H9 (cell line): ENCODE data around the gene ROR1. TPM values are rescaled to one million over a fixed set of nuclear protein-coding genes. Genes with fewer than 3 reads are reported as not detected.

Experiments
- DNase-seq: peaks from one replicate; pipeline ENCODE4 v3.0.0-alpha.2; 2017
- H2AFZ ChIP-seq: one replicate; pipeline ENCODE4 v1.6.1; 2013; ENCODE audit warnings: mild to moderate bottlenecking, low read length, control low read depth, moderate library complexity
- H2AK5ac ChIP-seq: 2 replicates; pipeline ENCODE4 v1.6.1; 2013; ENCODE audit warnings: low read length, control low read depth, mixed read lengths; ENCODE audit not compliant: insufficient read length
- H2BK120ac ChIP-seq: one replicate; pipeline ENCODE4 v1.6.1; 2013; ENCODE audit warnings: low read depth, mild to moderate bottlenecking, low read length, control low read depth, inconsistent platforms; ENCODE audit not compliant: poor library complexity, severe bottlenecking
- H2BK12ac ChIP-seq: 2 replicates; pipeline ENCODE4 v1.6.1; 2013; ENCODE audit warnings: low read length, control low read depth, mixed read lengths, low read depth; ENCODE audit not compliant: insufficient read length
- H2BK15ac ChIP-seq: 2 replicates; pipeline ENCODE4 v1.6.1; 2013; ENCODE audit warnings: low read depth, low read length, control low read depth
- H2BK20ac ChIP-seq: one replicate; pipeline ENCODE4 v1.6.1; 2013; ENCODE audit warnings: low read depth, mild to moderate bottlenecking, low read length, control low read depth, inconsistent platforms; ENCODE audit not compliant: poor library complexity, severe bottlenecking
- H2BK5ac ChIP-seq: 2 replicates; pipeline ENCODE4 v1.6.1; 2013; ENCODE audit warnings: low read length, control low read depth, mixed read lengths; ENCODE audit not compliant: insufficient read length
- H3K14ac ChIP-seq: 2 replicates; pipeline ENCODE4 v1.6.1; 2013; ENCODE audit warnings: low read length, control low read depth; ENCODE audit not compliant: insufficient read depth
- H3K18ac ChIP-seq: 2 replicates; pipeline ENCODE4 v1.6.1; 2013; ENCODE audit warnings: low read depth, mild to moderate bottlenecking, mixed read lengths, low read length, control low read depth; ENCODE audit not compliant: insufficient read length
- H3K23ac ChIP-seq: 2 replicates; pipeline ENCODE4 v1.6.1; 2013; ENCODE audit warnings: low read length, control low read depth, mixed read lengths, low read depth; ENCODE audit not compliant: insufficient read length
- H3K23me2 ChIP-seq: 2 replicates; pipeline ENCODE4 v1.6.1; 2013; ENCODE audit warnings: low read depth, mild to moderate bottlenecking, mixed read lengths, low read length, control low read depth; ENCODE audit not compliant: insufficient read length, poor library complexity, severe bottlenecking
- H3K27ac ChIP-seq: 2 replicates; pipeline ENCODE4 v1.5.1; 2013; ENCODE audit warnings: low read length, control low read depth, mixed read lengths, low read depth; ENCODE audit not compliant: insufficient read length
- H3K27me3 ChIP-seq: 2 replicates; pipeline ENCODE4 v1.6.1; 2013; ENCODE audit warnings: low read length, control low read depth, inconsistent platforms; ENCODE audit not compliant: insufficient read depth
- H3K4ac ChIP-seq: 2 replicates; pipeline ENCODE4 v1.6.1; 2013; ENCODE audit warnings: low read depth, mild to moderate bottlenecking, control low read depth, inconsistent platforms, low read length, moderate library complexity
- H3K4me1 ChIP-seq: 2 replicates; pipeline ENCODE4 v1.6.1; 2013; ENCODE audit warnings: low read length, control low read depth, inconsistent platforms; ENCODE audit not compliant: insufficient read depth
- H3K4me2 ChIP-seq: 2 replicates; pipeline ENCODE4 v1.6.1; 2013; ENCODE audit warnings: low read length, control low read depth, mixed read lengths; ENCODE audit not compliant: insufficient read length, insufficient read depth
- H3K56ac ChIP-seq: 2 replicates; pipeline ENCODE4 v1.6.1; 2013; ENCODE audit warnings: low read depth, mild to moderate bottlenecking, mixed read lengths, low read length, control low read depth; ENCODE audit not compliant: insufficient read length
- H3K79me1 ChIP-seq: 2 replicates; pipeline ENCODE4 v1.6.1; 2013; ENCODE audit warnings: low read depth, mild to moderate bottlenecking, moderate library complexity, low read length, control low read depth, inconsistent platforms; ENCODE audit not compliant: insufficient read depth, poor library complexity, severe bottlenecking
- H3K79me2 ChIP-seq: 2 replicates; pipeline ENCODE4 v1.6.1; 2013; ENCODE audit warnings: low read length, control low read depth, inconsistent platforms; ENCODE audit not compliant: insufficient read depth
- H3K9ac ChIP-seq: 2 replicates; pipeline ENCODE4 v1.6.1; 2013; ENCODE audit warnings: low read length, control low read depth, mixed read lengths; ENCODE audit not compliant: insufficient read length; ENCODE audit errors: extremely low read depth
- H3K9me3 ChIP-seq: one replicate; pipeline ENCODE4 v1.6.1; 2013; ENCODE audit warnings: low read depth, low read length, inconsistent platforms; ENCODE audit not compliant: control insufficient read depth
- H3T11ph ChIP-seq: one replicate; pipeline ENCODE4 v1.6.1; 2013; ENCODE audit warnings: mild to moderate bottlenecking, low read length, control low read depth, inconsistent platforms
- H4K20me1 ChIP-seq: one replicate; pipeline ENCODE4 v1.6.1; 2013; ENCODE audit not compliant: control insufficient read depth, insufficient read length, insufficient read depth
- H4K5ac ChIP-seq: 2 replicates; pipeline ENCODE4 v1.6.1; 2013; ENCODE audit warnings: low read depth, mild to moderate bottlenecking, mixed read lengths, low read length, control low read depth; ENCODE audit not compliant: insufficient read length
- H4K8ac ChIP-seq: replicated peaks from 2 replicates; pipeline ENCODE4 v1.6.1; 2013; ENCODE audit warnings: low read length, control low read depth, mixed read lengths, low read depth; ENCODE audit not compliant: insufficient read length
- H4K91ac ChIP-seq: 2 replicates; pipeline ENCODE4 v1.6.1; 2013; ENCODE audit warnings: low read depth, mild to moderate bottlenecking, moderate library complexity, mixed read lengths, low read length, control low read depth; ENCODE audit not compliant: insufficient read length
- H3K27ac Mint-ChIP-seq, 3 experiments: 2 replicates in 2 of 3; 3 replicates in 1 of 3; pipeline ENCODE4 v1.8.0; 2020 to 2021; ENCODE audit warnings: mixed read lengths in 3 of 3, mild to moderate bottlenecking in 1 of 3, moderate library complexity in 1 of 3
- H3K27me3 Mint-ChIP-seq: 2 replicates; pipeline ENCODE4 v1.8.0; 2021; ENCODE audit warnings: low read depth, mild to moderate bottlenecking, moderate library complexity, mixed read lengths
- H3K36me3 Mint-ChIP-seq, 3 experiments: 2 replicates in 2 of 3; 3 replicates in 1 of 3; pipeline ENCODE4 v1.8.0; 2020 to 2021; ENCODE audit warnings: low read depth in 3 of 3, mixed read lengths in 3 of 3; ENCODE audit not compliant: insufficient read depth in 1 of 3
- H3K4me1 Mint-ChIP-seq, 2 experiments: 2 replicates each; pipeline ENCODE4 v1.8.0; 2020; ENCODE audit warnings: mixed read lengths in 2 of 2
- H3K4me3 Mint-ChIP-seq, 2 experiments: 2 replicates in 1 of 2; 3 replicates in 1 of 2; pipeline ENCODE4 v1.8.0; 2020 to 2021; ENCODE audit warnings: mild to moderate bottlenecking in 2 of 2, mixed read lengths in 2 of 2, moderate library complexity in 1 of 2
- H3K9me3 Mint-ChIP-seq, 2 experiments: 2 replicates in 1 of 2; 3 replicates in 1 of 2; pipeline ENCODE4 v1.8.0; 2020; ENCODE audit warnings: mild to moderate bottlenecking in 2 of 2, mixed read lengths in 2 of 2, moderate library complexity in 1 of 2
- CTCF ChIP-seq: fragments of 200-600 bp; sonication (generic); conservative IDR thresholded peaks from 3 replicates; pipeline ENCODE4 v1.8.0; 2021; ENCODE audit warnings: antibody characterized with exemption, mild to moderate bottlenecking
- WGBS: extraction: QIAGEN DNeasy Blood & Tissue Kit; methylation state at CpG from one replicate; pipeline ENCODE4 v1.1.7; 2013; ENCODE audit warnings: missing lambda C conversion rate, low lambda C conversion rate, mixed read lengths; ENCODE audit not compliant: insufficient read length; ENCODE audit errors: extremely low coverage; 5-methylcytosine and 5-hydroxymethylcytosine counted together
- total RNA-seq: library from RNA; stranded (reverse); gene quantifications from 2 replicates; pipeline ENCODE4 v1.2.1, GENCODE V29; 2021

Gene ROR1
- total RNA-seq, 1 experiment from 2014 or later = 75.9 TPM

GRCh38 chr1:64013395-64013794, 239.6 kb downstream of the ROR1 start:
- H3K79me2 ChIP-seq = no peaks in the 10 kb centered on the region
- no peak for DNase-seq
- WGBS = 100% methylated on average over 1 of the region's 4 CpGs
- H2BK20ac ChIP-seq = no peak overlapping the region
- no peaks in the 10 kb centered on the region for H3K27me3 ChIP-seq
- H3K14ac ChIP-seq = no peak overlapping the region
- H3K9me3 ChIP-seq = no peaks in the 10 kb centered on the region
- no peak overlapping the region for H2BK5ac ChIP-seq
- H4K8ac ChIP-seq = no peak overlapping the region
- H2BK15ac ChIP-seq = no peak overlapping the region
- no peak overlapping the region for H3K4me2 ChIP-seq
- H3K56ac ChIP-seq = no peak overlapping the region
- no peak overlapping the region for H3K4ac ChIP-seq
- no peaks in the 10 kb centered on the region for H3K79me1 ChIP-seq
- H3K23me2 ChIP-seq = no peaks in the 10 kb centered on the region
- H3K4me1 Mint-ChIP-seq = peaks cover 12 to 16% of the 10 kb centered on the region in 2 experiments; a peak in 3 of 4 replicates
- H3K4me3 Mint-ChIP-seq = no peak overlapping the region
- TF ChIP-seq CTCF = peak; percentile 38; the same call in 2 of the 3 replicates
- peaks cover 27 to 31% (median 29%) of the 10 kb centered on the region in 3 experiments for H3K36me3 Mint-ChIP-seq
- no peak overlapping the region for H4K5ac ChIP-seq
- no peak overlapping the region for H3K27ac ChIP-seq
- H3K23ac ChIP-seq = no peak overlapping the region
- no peak overlapping the region for H2AFZ ChIP-seq
- no peak overlapping the region for H2BK120ac ChIP-seq
- H4K91ac ChIP-seq = no peak overlapping the region
- H3K18ac ChIP-seq = no peak overlapping the region
- H3K9ac ChIP-seq = no peak overlapping the region
- H2AK5ac ChIP-seq = no peak overlapping the region
- 0 out of 7 replicates have a peak overlapping the region, but pooled peaks of 1 of the 3 experiments have one; percentile 2 for H3K27ac Mint-ChIP-seq
- no peaks in the 10 kb centered on the region for H3K27me3 Mint-ChIP-seq
- no peaks in the 10 kb centered on the region for H4K20me1 ChIP-seq
- no peaks in the 10 kb centered on the region for H3K4me1 ChIP-seq
- H2BK12ac ChIP-seq = no peak overlapping the region
- no peaks in the 10 kb centered on the region for H3K9me3 Mint-ChIP-seq
- no peak overlapping the region for H3T11ph ChIP-seq
